EH (cell line): Measurements from ENCODE around the gene COL1A1.

Experiments used
- DNase-seq: peaks from one replicate; pipeline ENCODE4 v3.0.0-alpha.2; 2015; ENCODE audit warnings: low read depth

Gene COL1A1

GRCh38 chr17:50199803-50200456 is 1.5 kb downstream of the COL1A1 start:
- DNase-seq: peak; percentile 94

DNA sequence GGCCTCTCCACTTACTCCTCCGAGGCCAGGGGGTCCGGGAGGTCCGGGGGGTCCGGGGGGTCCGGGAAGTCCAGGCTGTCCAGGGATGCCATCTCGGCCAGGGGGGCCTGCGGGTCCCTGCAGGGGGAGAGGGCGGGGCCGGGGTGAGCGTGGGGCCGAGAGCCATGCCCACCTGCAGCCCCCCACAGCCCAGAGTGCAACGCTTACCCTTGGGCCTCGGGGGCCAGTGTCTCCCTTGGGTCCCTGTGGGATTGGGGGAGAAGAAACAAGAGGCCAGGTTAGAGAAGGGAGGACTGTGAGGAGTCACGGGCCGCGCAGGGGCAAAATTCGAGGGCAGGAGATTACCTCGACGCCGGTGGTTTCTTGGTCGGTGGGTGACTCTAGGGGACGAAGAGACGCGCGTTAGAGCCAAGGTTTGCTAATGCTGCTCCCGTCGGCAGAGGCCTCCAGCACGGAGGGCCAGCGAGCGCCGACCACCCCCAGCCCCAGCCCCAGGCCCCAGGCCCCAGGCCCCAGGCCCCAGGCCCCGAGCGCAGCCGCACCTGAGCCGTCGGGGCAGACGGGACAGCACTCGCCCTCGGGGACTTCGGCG is 2.1 kb downstream of the COL1A1 start:
- peak; percentile 58 for DNase-seq

DNA sequence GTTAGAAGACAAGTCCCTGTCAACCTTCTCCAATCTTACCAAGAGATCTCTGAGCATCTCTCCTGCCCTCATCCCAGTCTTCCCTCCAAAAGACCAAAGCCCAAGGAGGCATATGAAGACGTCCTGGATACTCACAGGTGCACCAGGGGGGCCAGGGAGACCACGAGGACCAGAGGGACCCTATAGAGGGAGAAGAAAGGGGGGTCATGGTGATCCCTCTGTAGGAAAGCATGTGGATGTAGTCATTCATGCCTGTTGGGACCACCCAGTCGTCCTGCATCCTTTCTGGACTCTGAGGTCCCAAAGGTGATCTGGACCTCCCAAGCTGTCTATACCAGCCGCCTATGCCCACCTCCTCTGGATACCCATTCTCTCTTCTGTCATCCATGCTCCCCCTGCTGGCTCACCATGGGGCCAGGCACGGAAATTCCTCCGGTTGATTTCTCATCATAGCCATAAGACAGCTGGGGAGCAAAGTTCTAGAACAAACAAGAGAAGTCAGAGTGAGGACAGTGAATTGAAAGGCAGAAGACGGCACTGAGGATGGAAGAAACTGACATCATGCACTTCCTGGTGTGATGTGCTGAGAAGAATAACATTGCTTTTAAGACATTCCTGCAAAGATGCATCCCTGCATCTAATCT is 3.3 kb downstream of the COL1A1 start:
- DNase-seq: peak; percentile 77

DNA sequence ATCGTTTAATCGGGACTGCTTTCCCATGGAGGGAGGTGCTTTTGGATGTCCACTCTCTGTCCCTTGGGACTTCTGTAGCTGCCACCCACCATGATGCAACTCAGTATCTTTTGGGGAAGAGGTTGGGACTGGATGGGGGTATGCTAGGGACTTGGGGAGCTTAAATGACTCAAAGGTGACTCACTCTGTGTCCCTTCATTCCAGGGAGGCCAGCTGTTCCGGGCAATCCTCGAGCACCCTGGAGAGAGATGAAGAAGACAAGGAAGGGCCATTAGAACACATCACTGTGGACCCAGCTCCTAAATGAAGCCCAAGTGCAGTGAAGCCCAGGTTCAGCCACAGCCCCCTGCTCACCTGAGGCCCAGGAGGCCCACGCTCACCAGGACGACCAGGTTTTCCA is 4.6 kb downstream of the COL1A1 start:
- peak; percentile 95 for DNase-seq

GRCh38 chr17:50196036-50196435 is 5.4 kb downstream of the COL1A1 start:
- peak; percentile 57 for DNase-seq

GRCh38 chr17:50194934-50195865 is 6.2 kb downstream of the COL1A1 start:
- peak; percentile 87 for DNase-seq

- DNase-seq: peak; percentile 61
Measured at GRCh38 chr17:50194140-50194933, 7.1 kb downstream of the COL1A1 start.

DNA sequence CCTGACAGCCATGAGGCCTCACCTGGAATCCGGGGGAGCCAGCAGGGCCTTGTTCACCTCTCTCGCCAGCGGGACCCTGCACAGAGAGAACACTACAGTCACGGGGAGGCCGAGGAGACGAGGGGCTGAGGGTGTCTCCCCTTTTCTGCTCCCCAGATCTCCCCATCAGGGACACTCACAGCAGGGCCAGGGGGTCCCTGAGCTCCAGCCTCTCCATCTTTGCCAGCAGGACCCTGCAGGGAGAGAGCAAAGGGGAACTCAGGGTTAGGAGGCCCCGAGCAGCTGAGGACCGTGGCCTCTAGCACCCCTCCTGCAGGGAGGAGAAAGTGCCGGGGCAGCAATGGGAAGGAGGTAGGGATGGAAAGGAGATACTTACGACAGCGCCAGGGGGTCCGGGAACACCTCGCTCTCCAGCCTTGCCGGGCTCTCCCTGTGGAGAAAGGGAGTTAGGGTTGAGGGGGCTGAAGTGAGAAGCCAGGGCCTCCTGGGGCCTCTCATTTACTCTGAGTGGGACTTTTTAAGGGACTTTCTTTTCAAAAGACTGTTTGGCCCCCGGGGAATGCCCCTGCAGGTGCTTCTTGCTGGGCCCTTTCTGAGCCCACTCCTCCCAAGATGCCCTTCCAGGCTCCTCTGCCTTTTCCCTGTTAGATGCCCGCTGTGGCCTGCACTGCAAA is 8.7 kb downstream of the COL1A1 start:
- DNase-seq: peak; percentile 62

DNA sequence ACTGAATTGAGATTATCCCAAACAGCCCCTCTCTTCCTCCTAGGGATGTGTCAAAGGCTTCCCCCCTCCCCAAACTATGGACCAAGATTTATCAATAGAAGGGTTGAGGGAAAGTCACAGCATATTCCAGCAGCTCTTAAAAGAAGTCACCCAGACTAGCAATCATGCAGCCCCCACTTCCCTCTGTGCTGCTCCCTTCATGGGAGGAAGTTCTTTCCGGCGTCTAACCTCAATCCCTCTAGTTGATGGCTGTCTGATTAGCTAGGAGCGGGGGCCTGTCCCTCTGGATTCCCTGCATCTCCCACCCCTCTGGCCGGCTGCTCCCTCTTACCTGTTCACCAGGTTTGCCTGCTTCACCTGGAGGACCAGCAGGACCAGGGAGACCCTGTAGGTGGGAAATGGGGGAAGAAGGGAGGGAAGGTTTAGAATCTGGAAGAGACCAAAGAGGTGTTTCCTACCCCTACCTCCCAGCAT is 9.2 kb downstream of the COL1A1 start:
- DNase-seq: peak; percentile 74

- peak; percentile 80 for DNase-seq
Measured at GRCh38 chr17:50191359-50192143, 9.9 kb downstream of the COL1A1 start.

DNA sequence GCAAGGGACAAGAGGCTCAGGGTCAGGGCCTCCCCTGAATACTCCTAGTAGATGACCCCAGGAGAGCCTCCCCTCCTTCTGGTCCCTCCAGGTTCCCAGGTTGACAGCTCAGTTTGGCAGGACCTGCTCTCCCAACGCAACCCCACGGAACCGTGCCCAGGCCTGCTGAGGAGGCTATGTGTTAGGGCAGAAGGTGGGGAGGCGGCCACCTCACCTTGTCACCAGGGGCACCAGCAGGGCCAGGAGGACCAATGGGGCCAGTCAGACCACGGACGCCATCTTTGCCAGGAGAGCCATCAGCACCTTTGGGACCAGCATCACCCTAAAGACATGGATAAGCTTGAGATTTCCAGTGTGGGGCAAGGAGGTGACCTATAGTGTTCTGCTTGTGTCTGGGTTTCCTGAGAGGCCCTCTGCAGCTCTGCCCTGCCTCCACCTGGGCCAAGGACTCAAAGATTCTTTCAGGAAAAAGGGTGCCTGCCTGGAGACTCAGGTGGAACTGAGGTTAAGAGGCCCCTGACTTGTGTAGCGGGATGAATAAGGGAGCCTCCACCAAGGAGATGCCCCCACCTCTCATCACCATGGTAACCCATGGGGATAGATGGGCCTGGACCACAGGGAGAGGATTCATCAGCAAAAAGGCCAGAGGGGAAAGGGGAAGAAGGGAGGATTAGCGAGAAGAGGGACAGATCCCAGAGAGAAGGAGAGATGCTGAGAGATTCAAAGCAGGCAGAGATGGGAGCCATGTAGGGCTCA is 10.7 kb downstream of the COL1A1 start:
- DNase-seq: peak; percentile 88

- DNase-seq: no peak
Measured at GRCh38 chr17:50190293-50190602, 11.2 kb downstream of the COL1A1 start.

GRCh38 chr17:50189550-50190292 is 11.7 kb downstream of the COL1A1 start:
- peak; percentile 88 for DNase-seq

DNA sequence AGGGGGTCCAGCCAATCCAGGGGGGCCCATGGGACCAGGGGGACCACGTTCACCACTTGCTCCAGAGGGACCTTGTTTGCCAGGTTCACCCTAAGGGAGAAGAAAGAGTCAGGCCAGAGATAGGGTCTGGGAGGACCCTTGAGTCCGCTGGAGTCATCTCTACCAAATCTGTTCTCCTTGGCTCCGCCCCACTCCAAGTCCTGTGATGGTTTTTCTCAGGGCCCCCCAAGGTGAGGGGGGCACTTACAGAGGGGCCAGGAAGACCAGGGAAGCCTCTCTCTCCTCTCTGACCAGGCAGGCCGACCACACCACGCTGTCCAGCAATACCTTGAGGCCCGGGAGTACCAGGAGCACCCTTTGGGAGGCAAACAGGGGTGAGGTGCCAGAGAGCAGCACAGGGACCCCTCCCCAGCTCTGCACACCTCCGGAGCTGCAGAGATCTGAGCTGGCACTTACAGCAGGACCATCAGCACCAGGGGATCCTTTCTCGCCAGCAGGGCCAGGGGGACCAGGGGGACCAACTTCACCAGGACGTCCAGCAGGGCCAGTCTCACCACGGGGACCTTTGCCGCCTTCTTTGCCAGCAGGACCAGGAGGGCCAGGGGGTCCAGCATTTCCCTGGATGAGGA is 12.4 kb downstream of the COL1A1 start:
- DNase-seq: peak; percentile 84

- no peak for DNase-seq
Measured at GRCh38 chr17:50188531-50188920, 12.9 kb downstream of the COL1A1 start.

DNA sequence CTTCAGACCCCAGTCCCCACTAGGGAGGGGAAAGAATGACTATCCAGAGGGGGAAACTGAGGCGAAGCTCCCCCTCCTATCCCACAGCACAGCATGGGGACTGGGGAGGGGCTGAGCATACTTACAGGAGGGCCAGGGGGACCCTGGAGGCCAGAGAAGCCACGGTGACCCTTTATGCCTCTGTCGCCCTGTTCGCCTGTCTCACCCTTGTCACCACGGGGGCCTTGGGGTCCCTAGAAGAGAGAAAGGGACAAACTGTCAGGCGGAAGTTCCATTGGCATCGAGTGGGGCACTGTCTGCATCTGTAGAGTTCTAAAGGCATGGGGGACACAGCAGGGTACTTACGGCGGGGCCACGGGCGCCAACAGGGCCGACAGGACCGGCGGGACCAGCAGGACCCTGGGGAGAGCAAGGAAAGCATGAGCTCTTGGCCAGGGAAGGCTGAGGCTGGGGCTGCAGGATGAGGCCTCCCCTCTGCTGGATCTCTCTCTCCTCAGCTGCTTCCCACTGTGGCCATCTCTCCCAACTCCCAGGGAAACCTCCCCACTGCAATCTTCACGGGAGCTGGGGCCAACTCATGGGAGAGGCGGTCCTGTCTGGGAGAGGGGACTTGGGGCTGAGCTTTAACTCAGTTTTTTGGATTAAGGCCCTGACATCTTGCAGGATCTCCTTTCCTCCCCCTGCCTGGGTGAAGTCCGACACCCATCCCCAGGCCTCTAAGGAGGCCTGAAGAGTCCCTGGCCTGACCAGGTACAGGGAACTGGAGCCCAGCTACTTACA is 13.5 kb downstream of the COL1A1 start:
- DNase-seq: peak; percentile 87

DNA sequence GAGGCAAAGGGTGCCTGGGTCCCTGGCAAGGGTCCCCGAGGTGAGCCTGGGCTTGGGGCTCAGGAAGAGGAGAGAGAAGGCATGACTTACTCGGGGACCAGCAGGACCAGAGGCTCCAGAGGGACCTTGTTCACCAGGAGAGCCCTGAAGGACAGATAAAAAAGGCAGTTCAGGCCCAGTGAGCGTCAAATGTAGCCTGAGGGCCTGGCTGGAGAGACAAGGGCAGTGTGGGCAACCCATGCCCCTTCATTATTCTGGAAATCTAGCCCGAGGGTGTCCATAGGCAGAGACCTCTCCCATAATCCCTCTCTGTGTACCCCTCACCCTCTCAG is 14.1 kb downstream of the COL1A1 start:
- DNase-seq: peak; percentile 89
